ENCODE measurements around the gene NCOA4. TPM values are rescaled to one million over a fixed set of nuclear protein-coding genes. Genes with fewer than 3 reads are reported as not detected.

The NCOA4 gene
- total RNA-seq (2012; rRNA removed): 188 and 202 TPM in 2 replicates
- polyA plus RNA-seq (2012; rRNA removed): 55.6 and 62.2 TPM in 2 replicates
- polyA plus RNA-seq (2012; cell fraction: cytosol; rRNA removed): 15.8 and 24.1 TPM in 2 replicates
- 6.4 and 33.7 TPM in 2 replicates for polyA plus RNA-seq (2012; cell fraction: nucleus; rRNA removed; ENCODE audit: low replicate concordance)
- percentile 90 among the genes with signal in this experiment for Bru-seq, nascent RNA
- BruChase-seq, experiment 1, labeled RNA remaining after a 6-hour chase: percentile 93 among the genes with signal in this experiment
- percentile 91 among the genes with signal in this experiment for BruChase-seq, experiment 2, labeled RNA remaining after a 2-hour chase
- long read RNA-seq, transcript NCOA4-204 (10 exons, 3,549 nt): major isoform, 140 of 206 reads
- long read RNA-seq, transcript NCOA4-207 (10 exons, 3,489 nt): minor isoform, 19 of 206 reads
- long read RNA-seq, partial matches to known transcripts: 24 of 206 reads
- long read RNA-seq, other reads (novel, unspliced or antisense): 23 of 206 reads

- CTCF ChIA-PET: no interaction called here
- TF ChIP-seq CHD1 (IDR thresholded peaks at IDR 0.05; ENCODE audit: low read depth, low read length) (no peak), RAD21 (IDR thresholded peaks at IDR 0.05; ENCODE audit: low read length) (peak; percentile 35; the same call in 1 of the 2 replicates), SMC3 (IDR thresholded peaks at IDR 0.05; ENCODE audit: low read depth, low read length) (no peak), RFX5 (IDR thresholded peaks at IDR 0.05; ENCODE audit: low read depth, low read length) (no peak), NFE2L2 (IDR thresholded peaks at IDR 0.05; ENCODE audit: low read depth, low read length) (no peak), POLR2A (IDR thresholded peaks at IDR 0.05; ENCODE audit: low read depth, low read length) (peak; percentile 93), FOS (IDR thresholded peaks at IDR 0.05; ENCODE audit: low read depth, low read length) (no peak), BHLHE40 (IDR thresholded peaks at IDR 0.05; ENCODE audit: low read depth, low read length) (no peak), CEBPB (IDR thresholded peaks at IDR 0.05; ENCODE audit: low read depth, low read length) (no peak), MXI1 (IDR thresholded peaks at IDR 0.05; ENCODE audit: borderline replicate concordance, low read depth, low read length) (0 out of 2 replicates have a peak, but pooled peaks have one; percentile 39), RCOR1 (IDR thresholded peaks at IDR 0.05; ENCODE audit: insufficient replicate concordance, low read length) (no peak)
- TF ChIP-seq, protein P1, sequence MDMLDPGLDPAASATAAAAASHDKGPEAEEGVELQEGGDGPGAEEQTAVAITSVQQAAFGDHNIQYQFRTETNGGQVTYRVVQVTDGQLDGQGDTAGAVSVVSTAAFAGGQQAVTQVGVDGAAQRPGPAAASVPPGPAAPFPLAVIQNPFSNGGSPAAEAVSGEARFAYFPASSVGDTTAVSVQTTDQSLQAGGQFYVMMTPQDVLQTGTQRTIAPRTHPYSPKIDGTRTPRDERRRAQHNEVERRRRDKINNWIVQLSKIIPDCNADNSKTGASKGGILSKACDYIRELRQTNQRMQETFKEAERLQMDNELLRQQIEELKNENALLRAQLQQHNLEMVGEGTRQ (IDR thresholded peaks at IDR 0.05; ENCODE audit: low read depth, low read length): no peak
- TF ChIP-seq, protein P2, sequence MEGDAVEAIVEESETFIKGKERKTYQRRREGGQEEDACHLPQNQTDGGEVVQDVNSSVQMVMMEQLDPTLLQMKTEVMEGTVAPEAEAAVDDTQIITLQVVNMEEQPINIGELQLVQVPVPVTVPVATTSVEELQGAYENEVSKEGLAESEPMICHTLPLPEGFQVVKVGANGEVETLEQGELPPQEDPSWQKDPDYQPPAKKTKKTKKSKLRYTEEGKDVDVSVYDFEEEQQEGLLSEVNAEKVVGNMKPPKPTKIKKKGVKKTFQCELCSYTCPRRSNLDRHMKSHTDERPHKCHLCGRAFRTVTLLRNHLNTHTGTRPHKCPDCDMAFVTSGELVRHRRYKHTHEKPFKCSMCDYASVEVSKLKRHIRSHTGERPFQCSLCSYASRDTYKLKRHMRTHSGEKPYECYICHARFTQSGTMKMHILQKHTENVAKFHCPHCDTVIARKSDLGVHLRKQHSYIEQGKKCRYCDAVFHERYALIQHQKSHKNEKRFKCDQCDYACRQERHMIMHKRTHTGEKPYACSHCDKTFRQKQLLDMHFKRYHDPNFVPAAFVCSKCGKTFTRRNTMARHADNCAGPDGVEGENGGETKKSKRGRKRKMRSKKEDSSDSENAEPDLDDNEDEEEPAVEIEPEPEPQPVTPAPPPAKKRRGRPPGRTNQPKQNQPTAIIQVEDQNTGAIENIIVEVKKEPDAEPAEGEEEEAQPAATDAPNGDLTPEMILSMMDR (conservative IDR thresholded peaks at IDR 0.05; ENCODE audit: low read depth, low read length): peak; percentile 81
Observed at GRCh38 chr10:46030091-46030937, at the start of gene NCOA4. Gene NCOA4, minus strand, starts transcription at chr10:46030623. Its CDS starts 13,943 bp downstream, at chr10:46016680.

More at GRCh38 chr10:46030091-46030937, at the start of gene NCOA4:
- Histone ChIP-seq H3K18ac (ENCODE audit: low read depth, low read length) (peak within 1 kb of the TSS; percentile 72; the same call in 1 of the 2 replicates), H2BK120ac (ENCODE audit: low read depth, low read length) (peak within 1 kb of the TSS; percentile 60), H2BK5ac (ENCODE audit: low read depth, low read length, poor library complexity, severe bottlenecking) (peak within 1 kb of the TSS; percentile 91), H3K4me1 (ENCODE audit: control insufficient read depth, insufficient read depth, low read length) (peaks cover 13% of the 10 kb centered on the region), H3K4me2 (ENCODE audit: low read depth, low read length) (peak within 1 kb of the TSS; percentile 88), H4K5ac (ENCODE audit: low read depth, low read length) (peak within 1 kb of the TSS; percentile 84), H2BK15ac (ENCODE audit: low read depth, low read length) (peak within 1 kb of the TSS; percentile 18; the same call in 1 of the 3 replicates), H3K27ac (ENCODE audit: insufficient read depth, low read length) (peak within 1 kb of the TSS; percentile 92), H2AFZ (replicated peaks; ENCODE audit: low read length, poor library complexity) (peak within 1 kb of the TSS; percentile 97), H2AK9ac (replicated peaks; ENCODE audit: low read depth, low read length, poor library complexity) (peak within 1 kb of the TSS; percentile 87), H3K9me3 (ENCODE audit: control insufficient read depth, insufficient read depth, low read length) (no peaks in the 10 kb centered on the region), H3K56ac (ENCODE audit: extremely low read depth, insufficient read depth, low read length) (peak within 1 kb of the TSS; percentile 75), H3K14ac (replicated peaks; ENCODE audit: low read depth, low read length) (peak within 1 kb of the TSS; percentile 95), H3K79me1 (ENCODE audit: low read depth in 1 of 2, low read length in 2 of 2) (peaks cover 3 to 16% of the 10 kb centered on the region in 2 experiments; a peak in 2 of 4 replicates), H3K4me3 (ENCODE audit: insufficient read depth, low read depth, low read length) (peak within 1 kb of the TSS; percentile 80), H3K9ac (ENCODE audit: low read depth, low read length) (peak within 1 kb of the TSS; percentile 89), H4K91ac (ENCODE audit: insufficient read depth, low read depth, low read length) (peak within 1 kb of the TSS; percentile 64), H2AK5ac (ENCODE audit: low read depth, low read length) (peak within 1 kb of the TSS; percentile 7; the same call in 1 of the 2 replicates), H3K27me3 (ENCODE audit: control insufficient read depth, insufficient read depth, low read length) (no peaks in the 10 kb centered on the region), H4K20me1 (ENCODE audit: insufficient read depth, low read length) (peaks cover 34% of the 10 kb centered on the region), H3K36me3 (ENCODE audit: control insufficient read depth, insufficient read depth, low read length) (no peaks in the 10 kb centered on the region), H4K8ac (ENCODE audit: low read depth in 2 of 2, low read length in 2 of 2) (peak within 1 kb of the TSS; percentile 88 to 98), H3K4ac (ENCODE audit: low read depth, low read length) (peak within 1 kb of the TSS; percentile 91), H3K23ac (ENCODE audit: low read depth, low read length) (peak within 1 kb of the TSS; percentile 91), H2BK20ac (ENCODE audit: low read depth, low read length) (peak within 1 kb of the TSS; percentile 60; the same call in 1 of the 2 replicates), H3K9me1 (ENCODE audit: insufficient read depth, low read length) (peaks cover 5% of the 10 kb centered on the region; the same call in 1 of the 2 replicates)
- DNase-seq (peak; percentile 99), ATAC-seq (ENCODE audit: low read depth) (peak; percentile 94)
- intact Hi-C loops (cut with micrococcal nuclease): no loop called here
- in situ Hi-C loops (cut with MboI; ENCODE audit: low sequenced_read_pairs): no loop called here
- POLR2A ChIA-PET (ENCODE audit: unreplicated experiment): no interaction called here
- BruUV-seq (replicated peaks): no TSS peak
- dilution Hi-C loops (cut with HindIII; ENCODE audit: low sequenced_read_pairs, unreplicated experiment): no loop called here
- 0% methylated on average over 39 of the region's 59 CpGs; no CpG with 5 or more reads in 1 of the 2 experiments for WGBS, 2 experiments (ENCODE audit: extremely low coverage in 2 of 2, insufficient read length in 1 of 2)

Data from IMR-90 (cell line).